Measurements from ENCODE around the gene BBS5.
"Not testable (repeated sequence)": the region's sequence is repeated elsewhere in the genome, so short reads cannot be mapped to it uniquely, and the experiment has no call there.

The BBS5 gene

DNA sequence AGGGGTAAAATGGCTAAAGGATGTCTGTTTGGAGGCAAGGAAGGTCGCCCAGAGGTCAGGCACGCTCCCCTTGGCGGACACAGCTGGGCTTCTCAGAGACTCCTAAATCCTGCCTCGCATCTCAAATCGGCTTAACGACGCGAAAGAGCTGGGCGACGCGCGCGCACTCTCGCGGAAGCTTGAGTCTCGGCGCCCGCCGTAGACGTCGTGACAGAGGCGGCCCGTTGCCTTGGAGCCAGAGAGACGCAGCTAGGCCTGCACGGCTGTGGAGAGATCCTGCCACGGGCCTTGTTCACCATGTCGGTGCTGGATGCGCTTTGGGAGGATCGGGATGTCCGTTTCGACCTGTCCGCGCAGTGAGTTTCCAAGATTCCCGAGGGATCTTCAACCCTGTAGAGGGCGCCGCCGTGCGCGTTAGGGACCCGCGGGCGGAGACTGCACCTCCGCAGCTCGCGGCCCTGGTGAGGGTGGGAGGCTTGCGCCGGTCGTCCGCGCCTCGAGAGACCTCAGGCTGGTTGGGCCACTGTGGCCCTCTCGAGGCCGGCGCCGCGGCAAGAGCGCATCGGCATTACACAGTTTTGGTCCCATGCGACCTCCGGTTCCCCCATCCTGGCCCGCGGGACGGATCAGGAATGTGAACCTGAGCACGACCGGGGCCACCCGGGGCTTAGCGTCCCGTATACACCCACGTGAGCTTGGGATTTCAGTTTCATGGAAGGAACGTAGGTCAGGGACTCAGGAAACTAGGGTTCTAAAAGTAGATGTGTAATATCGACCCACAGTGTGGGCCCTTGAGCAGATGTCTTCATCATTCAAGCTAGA is at the start of gene BBS5:
TSS of gene BBS5 (plus strand) at position 238 of the 822 bp plus-strand sequence. CDS start at position 298, 60 bp downstream.
- DNase-seq, result peak; percentile 88

DNA sequence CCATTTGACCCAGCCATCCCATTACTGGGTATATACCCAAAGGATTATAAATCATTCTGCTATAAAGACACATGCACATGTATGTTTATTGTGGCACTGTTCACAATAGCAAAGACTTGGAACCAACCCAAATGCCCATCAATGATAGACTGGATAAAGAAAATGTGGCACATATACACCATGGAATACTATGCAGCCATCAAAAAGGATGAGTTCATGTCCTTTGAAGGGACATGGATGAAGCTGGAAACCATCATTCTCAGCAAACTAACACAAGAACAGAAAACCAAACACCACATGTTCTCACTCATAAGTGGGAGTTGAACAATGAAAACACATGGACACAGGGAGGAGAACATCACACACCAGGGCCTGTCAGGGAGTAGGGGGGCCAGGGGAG is 47.5 kb upstream of the BBS5 start:
- DNase-seq, result not testable (repeated sequence)

DNA sequence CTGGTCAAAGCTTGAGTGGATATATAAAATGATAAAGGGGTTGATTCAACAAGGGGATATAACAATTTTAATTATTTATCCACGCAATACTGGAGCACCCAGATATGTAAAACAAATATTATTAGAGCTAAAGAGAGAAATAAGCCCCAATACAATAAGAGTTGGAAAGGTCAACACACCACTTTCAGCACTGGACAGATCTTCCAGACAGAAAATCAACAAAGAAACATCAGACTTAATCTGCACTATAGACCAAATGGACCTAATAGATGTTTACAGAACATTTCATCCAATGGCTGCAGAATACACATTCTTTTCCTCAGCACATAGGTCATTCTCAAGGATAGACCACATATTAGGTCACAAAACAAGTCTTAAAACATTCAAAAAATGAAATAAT is 45.1 kb upstream of the BBS5 start:
- DNase-seq, result not testable (repeated sequence)

DNA sequence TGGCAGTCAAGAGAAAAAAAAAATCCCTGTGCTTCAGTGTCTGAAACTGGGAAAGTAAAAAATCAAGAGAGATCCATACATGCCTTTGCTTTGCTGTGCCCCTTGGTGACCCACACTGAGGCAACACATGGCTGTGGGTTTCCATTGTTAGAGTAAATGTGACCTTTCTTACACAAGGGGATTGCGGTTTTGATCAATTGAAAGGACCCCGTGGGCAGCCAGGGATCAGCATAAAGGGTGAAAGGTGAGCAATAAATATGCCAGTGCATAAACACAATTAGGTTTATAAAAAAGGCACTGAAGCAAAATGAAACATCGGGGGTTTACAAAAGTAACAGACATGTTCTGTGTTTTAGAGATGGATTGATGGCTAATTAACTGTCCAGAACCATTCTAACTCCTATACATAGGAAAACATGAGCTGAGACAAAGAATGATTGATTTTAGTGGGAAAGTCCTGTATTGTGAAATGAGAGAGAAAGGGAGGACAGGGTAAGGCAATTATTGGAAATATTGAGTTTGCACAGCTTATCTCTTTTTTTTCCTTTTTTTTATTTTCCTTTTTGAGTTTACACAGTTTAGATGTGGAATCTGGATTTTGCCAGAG is 40.7 kb upstream of the BBS5 start:
- DNase-seq, result no peak

DNA sequence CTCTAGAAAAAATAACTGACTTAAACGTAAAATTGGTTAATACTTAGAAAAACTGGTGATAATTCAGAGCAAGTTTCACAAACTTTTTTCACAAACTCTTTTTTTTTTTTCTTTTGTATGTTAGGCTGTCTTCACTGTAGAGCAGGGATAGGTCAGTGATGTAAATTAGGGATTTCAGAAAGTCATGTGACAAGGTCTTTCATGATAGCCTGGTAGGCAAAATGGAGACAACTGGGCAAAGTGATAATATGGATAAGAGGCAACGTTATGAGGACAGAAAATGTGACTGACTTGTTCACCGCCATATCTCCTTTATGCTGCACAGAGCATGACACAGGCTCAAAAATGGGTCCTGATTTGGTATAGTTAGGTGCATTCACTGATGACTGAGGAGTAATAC is 39.4 kb upstream of the BBS5 start:
- DNase-seq, result no peak

DNA sequence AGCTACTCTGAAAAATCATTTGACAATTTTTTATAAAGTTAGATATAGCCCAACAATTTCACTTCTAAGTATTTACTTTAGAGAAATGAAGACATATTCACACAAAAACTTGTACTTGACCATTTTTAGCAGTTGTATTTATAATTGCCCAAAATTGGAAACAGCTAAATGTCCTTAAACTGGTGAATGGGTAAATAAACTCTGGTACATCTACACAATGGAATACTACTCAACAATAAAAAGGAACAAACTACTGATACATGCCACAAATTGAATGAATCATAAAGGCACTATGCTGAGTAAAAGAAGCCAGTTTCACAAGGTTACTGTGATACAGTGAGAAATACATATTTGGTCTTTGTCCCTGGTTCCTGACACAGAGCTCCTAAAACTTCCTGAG is 32.8 kb upstream of the BBS5 start:
- DNase-seq, result no peak

DNA sequence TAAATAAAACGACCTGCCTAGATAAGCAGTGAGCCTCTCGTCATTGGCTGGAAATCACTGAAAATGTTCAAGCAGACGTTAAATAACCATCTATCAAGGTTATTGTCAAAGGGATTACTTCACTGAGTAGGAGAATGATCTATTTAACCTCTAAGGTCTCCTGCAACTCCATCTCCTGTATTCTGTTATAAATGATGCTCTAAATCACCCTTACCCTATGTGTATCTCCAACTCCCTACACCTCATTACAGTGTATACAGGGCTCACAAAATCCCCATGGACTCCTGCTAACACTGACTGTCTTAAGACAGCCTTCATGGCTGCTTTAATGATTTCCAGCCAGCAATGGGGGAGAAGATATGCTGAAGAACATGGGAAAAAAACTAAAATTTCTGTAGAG is 31.0 kb upstream of the BBS5 start:
- no peak for DNase-seq

DNA sequence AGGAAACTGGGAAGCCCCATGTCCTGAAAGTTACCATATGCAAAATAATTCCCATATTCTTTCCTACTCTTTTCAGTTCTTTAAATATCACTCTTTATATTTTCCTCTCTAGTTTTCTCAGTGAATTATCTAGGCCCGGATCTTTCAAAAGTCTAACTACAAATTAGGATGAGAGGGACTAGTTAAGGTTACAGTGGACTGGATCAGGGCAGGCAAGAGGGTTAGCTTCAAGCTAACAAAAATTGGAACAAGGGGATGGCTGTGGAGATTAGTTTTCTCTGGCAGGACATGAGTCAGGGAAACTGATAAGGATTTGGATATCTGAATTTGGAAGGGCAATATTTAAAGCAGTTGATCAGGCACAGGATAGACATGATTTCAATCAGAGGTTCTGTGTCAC is 30.4 kb upstream of the BBS5 start:
- DNase-seq, result no peak

DNA sequence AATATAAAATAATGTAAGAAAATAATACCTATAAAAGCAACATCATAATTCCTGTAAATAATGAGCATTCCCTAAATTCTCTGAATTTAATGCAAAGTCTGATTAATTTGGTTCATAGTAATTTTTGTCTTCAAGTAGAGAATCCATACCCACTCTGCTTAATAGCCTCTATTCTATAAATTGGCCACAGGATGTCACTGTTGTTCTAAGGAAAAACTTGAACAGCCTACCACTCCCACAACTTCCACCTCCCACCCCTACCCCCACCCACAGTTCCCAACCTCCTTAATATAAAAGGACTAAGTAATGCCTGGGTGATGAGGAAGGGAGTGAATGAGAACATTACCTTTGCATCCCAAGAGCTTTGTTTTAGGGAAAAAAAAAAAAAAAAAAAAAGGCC is 27.2 kb upstream of the BBS5 start:
- no peak for DNase-seq

DNA sequence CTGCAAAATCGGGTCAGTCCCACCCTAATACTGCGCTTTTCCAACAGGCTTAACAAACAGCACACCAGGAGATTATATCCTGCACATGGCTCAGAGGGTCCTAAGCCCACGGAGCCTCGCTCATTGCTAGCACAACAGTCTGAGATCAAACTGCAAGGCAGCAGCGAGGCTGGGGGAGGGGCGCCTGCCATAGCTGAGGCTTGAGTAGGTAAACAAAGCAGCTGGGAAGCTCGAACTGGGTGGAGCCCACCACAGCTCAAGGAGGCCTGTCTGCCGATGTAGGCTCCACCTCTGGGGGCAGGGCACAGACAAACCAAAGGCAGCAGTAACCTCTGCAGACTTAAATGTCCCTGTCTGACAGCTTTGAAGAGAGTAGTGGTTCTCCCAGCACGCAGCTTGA is 26.2 kb upstream of the BBS5 start:
- not testable (repeated sequence) for DNase-seq

DNA sequence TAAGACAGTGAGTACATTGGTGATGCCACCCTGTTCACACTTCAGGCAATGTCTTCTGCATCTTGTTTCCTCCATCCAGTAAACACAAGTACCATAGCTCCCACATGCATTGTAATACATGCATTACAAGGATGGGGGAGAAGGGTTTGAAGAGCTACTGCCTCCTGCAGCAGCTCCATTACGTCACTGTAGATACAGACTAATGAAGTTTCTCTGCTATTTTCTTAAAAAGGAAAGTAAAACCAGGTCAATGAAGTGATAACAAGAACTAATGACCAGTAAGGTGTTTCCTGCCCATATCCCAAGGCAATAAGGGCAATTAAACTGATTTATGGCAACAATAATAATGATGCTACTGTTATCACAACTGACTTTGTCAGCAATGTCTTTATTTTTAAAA is 18.2 kb upstream of the BBS5 start:
- no peak for DNase-seq

DNA sequence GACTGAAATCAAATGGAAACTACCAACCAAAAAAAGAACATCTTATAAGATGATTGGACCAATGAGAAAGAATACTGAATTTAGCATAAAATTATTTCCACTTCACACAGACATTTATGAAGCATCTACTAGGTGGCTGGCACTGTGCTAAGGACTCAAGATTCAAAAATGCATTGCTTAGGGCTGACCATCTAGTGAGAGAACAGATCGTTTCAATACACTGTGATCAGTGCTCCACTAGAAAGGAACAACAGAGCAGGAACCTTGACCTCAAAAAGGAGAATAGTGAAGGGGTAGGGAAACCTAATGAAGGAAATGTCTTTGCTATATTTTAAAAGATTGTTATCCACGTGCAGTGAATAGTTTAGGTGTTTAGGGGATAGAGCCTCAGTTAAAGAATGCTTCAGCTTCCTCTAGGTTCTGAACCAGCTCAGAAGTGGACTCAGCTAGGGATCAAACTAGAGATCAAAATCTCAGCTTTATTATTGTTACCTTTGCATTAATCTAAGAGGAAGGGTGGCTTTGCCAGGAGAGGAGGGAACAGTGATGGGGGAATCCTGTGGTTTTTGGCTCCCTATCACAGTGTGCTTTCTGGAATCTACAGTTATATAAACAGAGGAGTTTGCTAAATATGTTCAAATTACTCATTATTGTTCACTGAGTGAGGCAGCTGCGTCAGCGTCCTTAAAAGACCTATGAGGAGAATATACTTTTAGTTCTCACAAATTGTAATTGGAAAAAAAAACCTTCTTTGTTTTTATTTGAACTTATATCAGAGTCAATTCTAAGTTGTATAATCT is 16.2 kb upstream of the BBS5 start:
- no peak for DNase-seq

DNA sequence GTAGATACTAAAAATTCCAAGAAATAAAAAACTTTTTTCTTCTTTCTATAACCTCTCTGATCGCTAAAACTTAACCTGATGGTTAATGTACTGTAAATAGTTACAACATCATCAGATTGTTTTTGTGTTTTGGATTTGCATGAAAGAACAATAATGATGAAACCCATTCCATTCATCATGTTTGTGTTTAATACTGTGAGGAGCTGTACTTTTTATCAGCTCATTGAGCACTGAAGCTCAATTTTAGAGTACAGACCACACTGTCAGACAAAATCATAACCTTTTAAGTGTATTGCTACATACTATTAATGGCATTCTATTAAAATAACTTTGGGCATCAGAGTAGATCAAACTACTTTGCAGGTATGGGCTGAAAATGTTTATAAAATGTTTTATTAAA is 14.8 kb upstream of the BBS5 start:
- no peak for DNase-seq

DNA sequence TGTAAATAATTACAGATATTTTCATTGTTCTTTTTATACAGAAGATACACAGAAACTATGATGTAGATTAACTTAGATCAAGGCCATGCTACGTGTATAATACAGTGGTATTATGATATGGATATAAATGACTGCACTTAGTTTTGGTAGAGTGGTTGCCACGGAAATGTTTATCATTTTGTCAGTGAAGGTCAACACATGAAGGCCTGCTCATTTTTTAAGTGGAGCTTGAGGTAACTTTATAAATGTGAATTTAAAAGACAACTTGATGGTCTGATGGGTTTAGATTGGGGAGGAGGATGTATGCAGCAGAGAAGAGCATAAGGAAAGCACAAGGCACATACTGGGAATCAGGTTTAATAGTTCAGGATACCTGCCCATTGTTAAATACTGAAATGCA is 14.4 kb upstream of the BBS5 start:
- no peak for DNase-seq

DNA sequence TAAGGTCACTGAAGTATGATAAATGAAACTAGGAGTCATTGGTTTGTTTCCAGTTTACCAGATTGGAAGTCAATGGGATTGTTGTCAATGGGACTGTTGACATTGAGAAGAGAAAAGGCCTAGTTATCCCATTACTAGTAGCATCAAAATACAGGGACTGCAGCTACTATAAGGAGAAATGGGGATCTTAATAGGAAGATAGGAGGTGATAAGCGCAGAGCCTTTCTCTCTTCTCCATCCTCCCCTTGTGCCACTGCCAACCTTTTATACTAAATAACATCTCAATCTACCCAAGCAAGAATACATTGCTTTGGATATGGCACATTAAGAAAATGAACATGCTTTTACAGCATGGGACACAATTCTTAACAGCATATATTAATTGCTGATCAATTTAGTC is 10.5 kb upstream of the BBS5 start:
- no peak for DNase-seq

DNA sequence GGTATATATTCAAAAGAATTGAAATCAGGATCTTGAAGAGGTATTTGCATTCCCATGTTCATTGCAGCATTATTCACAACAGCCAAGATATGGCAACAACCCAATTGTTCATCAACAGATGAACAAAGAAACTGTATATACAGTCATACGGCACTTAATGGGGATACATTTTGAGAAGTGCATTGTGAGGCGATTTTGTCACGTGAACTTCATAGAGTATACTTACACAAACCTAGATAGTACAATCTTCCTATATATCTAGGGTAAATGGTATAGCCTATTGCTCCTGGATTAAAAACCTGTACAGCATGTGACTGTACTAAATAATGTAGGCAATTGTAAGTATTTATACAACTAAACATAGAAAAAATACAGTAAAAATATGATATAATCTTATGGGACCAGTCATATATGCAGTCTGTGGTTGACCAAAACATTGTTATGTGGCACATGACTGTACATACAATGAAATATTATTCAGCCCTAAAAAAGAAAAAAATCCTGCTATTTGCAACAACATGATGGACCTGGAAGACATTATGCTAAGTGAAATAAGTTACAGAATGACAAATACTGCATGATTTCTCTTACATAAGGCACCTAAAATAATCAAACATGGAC is 9.2 kb upstream of the BBS5 start:
- DNase-seq, result no peak

DNA sequence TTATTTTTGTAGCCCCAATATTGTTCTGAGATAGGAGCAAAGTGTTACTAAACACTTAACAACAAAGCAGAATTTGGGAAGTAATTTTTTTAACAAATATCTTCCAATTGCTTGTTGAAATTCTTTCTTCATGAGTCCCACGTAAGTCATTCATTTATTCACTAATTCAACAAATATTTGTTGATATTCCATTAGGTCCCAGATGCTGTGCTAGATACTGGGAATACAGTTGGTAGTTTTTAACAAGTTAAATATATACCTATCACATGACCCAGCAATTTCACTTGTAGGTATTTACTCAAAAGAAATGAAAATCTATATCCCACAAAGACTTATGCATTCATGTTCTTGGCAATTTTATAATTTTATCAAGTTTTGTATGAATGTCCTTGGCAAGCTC is 7.0 kb upstream of the BBS5 start:
- no peak for DNase-seq

DNA sequence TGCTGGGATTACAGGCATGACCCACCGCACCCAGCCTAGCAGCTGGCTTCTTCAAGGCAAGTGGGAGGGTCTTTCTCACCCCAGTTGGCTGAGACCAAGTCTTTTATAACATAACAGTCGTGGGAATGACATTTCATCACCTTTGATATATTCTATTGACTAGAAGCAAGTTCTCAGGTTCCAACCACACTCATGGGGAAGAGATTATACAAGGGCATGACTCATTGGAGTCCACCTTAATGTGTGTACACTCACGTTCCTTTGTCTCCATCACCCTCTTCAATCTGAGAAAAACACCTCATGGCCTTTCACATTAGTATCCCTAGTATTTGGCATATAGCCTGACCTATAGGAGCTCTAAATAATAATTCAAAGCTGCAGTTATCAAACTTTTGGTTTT is 2.8 kb upstream of the BBS5 start:
- no peak for DNase-seq

DNA sequence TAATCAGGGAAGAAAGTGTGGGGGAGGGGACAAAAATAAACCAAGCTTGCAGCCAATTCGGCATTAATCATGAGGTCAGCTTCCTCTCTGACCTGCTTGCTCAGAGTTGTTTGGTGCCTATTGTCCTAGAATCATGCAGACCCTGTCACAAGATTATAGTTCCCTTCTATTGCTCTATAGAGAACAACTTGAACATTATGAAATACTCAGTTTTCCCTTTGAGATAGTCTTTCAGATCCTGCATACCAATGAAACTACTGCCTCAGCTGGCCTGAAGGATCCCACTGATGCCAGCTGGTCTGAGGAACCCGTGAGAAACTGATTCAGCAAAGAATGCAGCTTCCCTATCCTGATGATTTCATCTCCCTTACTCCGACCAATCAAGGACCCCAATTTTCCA is 955 bp upstream of the BBS5 start:
- DNase-seq, result no peak

DNA sequence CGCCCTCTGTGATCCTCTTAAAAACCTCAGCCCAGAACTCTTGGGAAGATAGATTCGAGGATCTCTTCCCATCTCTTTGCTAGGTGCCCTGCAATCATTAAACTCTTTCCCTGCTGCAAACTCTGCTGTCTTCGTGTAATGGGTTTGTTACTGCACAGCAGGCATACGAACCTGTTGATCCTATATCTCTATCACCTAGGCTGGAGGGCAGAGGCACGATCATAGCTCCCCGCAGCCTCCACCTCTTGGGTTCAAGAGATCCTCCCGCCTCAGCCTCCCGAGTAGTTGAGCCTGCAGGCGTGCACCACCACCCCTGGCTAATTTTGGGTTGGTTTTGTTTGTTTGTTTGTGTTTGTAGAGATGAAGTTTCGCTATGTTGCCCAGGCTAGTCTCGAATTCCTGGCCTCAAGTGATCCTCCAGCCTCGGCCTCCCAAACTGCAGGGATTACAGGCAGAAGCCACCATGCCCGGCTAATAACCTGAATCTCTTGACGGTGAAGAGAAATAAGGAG is 493 bp upstream of the BBS5 start:
- DNase-seq, result no peak

DNA sequence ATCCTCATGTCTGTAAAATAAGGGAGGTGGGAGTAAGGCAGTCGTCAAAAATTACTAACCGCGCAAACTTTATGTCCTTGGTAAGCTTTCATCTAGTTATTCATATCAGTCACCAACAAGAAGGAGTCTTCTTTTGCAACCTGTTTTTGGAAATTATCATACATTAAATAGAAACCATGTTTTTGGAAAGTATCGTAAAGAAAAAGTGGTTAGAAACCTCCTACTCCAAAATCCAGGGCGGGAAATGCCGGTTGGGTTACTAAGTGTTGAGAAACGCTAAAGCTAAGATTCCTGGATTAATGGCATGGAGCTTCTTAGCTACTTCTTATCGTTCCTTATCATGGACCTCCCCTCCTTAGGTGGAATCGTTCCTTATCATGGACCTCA is 778 bp downstream of the BBS5 start:
- DNase-seq, result no peak

DNA sequence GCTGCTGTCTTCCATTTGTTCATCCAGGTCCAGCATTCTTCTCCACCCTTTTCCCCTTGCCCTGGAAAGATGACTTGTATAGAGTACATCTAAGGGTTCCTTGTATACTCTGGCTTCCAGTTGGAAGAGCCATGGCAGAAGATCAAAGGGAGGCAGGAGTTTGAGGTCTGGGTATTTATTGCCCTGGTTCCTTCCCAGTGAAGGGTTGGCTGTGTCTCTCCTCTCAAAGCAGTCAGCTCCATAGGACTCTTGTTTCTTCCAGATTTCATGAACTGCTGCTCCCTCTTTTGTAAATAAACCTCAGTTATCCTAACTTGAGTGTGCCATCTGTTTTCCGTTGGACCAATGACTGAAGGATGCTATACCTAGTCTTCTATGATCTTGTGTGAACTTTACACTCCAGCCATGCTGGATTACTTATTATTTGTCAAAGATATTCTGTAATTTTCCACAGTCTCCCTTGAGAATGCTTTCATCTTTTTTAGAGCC is 6.4 kb downstream of the BBS5 start:
- no peak for DNase-seq

DNA sequence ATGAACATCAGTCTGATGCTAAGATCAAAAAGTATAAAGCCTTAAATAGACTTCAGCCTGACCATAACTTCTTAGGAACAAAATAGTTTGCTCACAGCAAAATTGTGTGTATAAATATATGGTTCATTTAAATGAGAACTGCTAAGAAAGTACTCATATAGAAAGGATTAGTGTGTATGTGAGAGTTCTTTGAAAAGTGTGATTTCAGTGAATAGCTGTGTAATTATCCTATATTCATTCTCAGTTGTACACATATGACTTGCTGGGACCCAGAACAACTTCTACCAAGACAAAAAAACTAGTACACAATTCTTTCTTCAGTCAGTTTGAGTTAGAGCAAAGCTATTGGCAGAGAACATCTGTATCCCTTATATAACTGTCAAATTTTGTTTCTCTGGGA is 7.2 kb downstream of the BBS5 start:
- DNase-seq, result no peak
